Lower leg skin (tissue), 4 donors: Measurements from ENCODE around the gene IKBKE. TPM values are rescaled to one million over a fixed set of nuclear protein-coding genes. Genes with fewer than 3 reads are reported as not detected.

Experiments used
- DNase-seq, 2 donors: peaks; one replicate each; pipeline ENCODE4 v3.0.0-alpha.2; 2019; ENCODE audit warnings: low spot score in 2 of 2
- H3K4me3 ChIP-seq: fragments of 200-600 bp; sonication (generic); 2 replicates; pipeline ENCODE4 v1.5.1; 2017; ENCODE audit warnings: mild to moderate bottlenecking, low read depth; ENCODE audit not compliant: poor library complexity, severe bottlenecking
- CTCF ChIP-seq, 3 donors: fragments of 450-650 bp; IDR thresholded peaks; one replicate each; pipeline ENCODE4 v1.5.1; 2016; ENCODE audit warnings: antibody characterized with exemption in 3 of 3, mild to moderate bottlenecking in 3 of 3, moderate library complexity in 2 of 3
- POLR2A ChIP-seq, 2 donors: fragments of 450-650 bp; IDR thresholded peaks; one replicate each; pipeline ENCODE4 v1.6.1; 2016 to 2017; ENCODE audit warnings: antibody characterized with exemption in 2 of 2, mild to moderate bottlenecking in 1 of 2, moderate library complexity in 1 of 2
- WGBS, 2 donors: methylation state at CpG; one replicate each; pipeline ENCODE4 v1.1.5; 2018; 5-methylcytosine and 5-hydroxymethylcytosine counted together
- intact Hi-C: fragments of 100-400 bp; cut with DNase I; formaldehyde crosslinking; loops from one replicate; pipeline ENCODE4 v1.15.0; 2023; ENCODE audit warnings: low total_unique reads
- total RNA-seq, 4 donors: library from RNA; depleted of rRNA; stranded (reverse); fragments of >200 nt; gene quantifications; one replicate each; pipeline ENCODE4 v1.1.0, GENCODE V29; 2016

IKBKE gene
- total RNA-seq, 4 donors from 2014 or later: 6.1 to 21.4 (median 12.2) TPM

GRCh38 chr1:206505702-206506355, 35.6 kb downstream of the IKBKE start:
- 60 to 64% methylated on average over 10 of the region's 10 CpGs for WGBS, 2 donors
- TF ChIP-seq POLR2A (IDR thresholded peaks at IDR 0.05): no peak
- no peak for TF ChIP-seq CTCF (IDR thresholded peaks at IDR 0.05)

GRCh38 chr1:206506405-206507283, 36.4 kb downstream of the IKBKE start:
- no peak for TF ChIP-seq CTCF (IDR thresholded peaks at IDR 0.05)
- TF ChIP-seq POLR2A (IDR thresholded peaks at IDR 0.05): no peak
- no peak for DNase-seq
- WGBS, 2 donors: 14 to 21% methylated on average over 27 to 44 of the region's 48 CpGs
- H3K4me3 ChIP-seq: peak overlapping the region; percentile 71
- intact Hi-C loops: no loop called here

More at GRCh38 chr1:206505702-206506355, 35.6 kb downstream of the IKBKE start:
- intact Hi-C loops: no loop called here
- no peak for DNase-seq
- no peak overlapping the region for H3K4me3 ChIP-seq

GRCh38 chr1:206507284-206508129, 37.2 kb downstream of the IKBKE start, which contains the start of gene RASSF5:
Gene RASSF5 (plus strand): TSS chr1:206507531. CDS start chr1:206507603, 72 bp downstream.
- TF ChIP-seq POLR2A (IDR thresholded peaks at IDR 0.05): peak in 1 of 2 donors; percentile 42
- TF ChIP-seq CTCF (IDR thresholded peaks at IDR 0.05): no peak
- intact Hi-C loops: no loop called here
- peak within 1 kb of the TSS; percentile 71 for H3K4me3 ChIP-seq
- WGBS, 2 donors: 2 to 3% methylated on average over 28 to 31 of the region's 97 CpGs
- DNase-seq: peak; percentile 90 to 97

GRCh38 chr1:206508130-206508889, 38.0 kb downstream of the IKBKE start:
- 19 to 23% methylated on average over 15 of the region's 15 CpGs for WGBS, 2 donors

More at GRCh38 chr1:206508130-206508889, 38.0 kb downstream of the IKBKE start:
- intact Hi-C loops: no loop called here
- DNase-seq: no peak
- TF ChIP-seq CTCF (IDR thresholded peaks at IDR 0.05): no peak
- no peak for TF ChIP-seq POLR2A (IDR thresholded peaks at IDR 0.05)
- H3K4me3 ChIP-seq: peak overlapping the region; percentile 71
